ENCODE measurements around the gene CPM.
"Not testable (repeated sequence)": the region's sequence is repeated elsewhere in the genome, so short reads cannot be mapped to it uniquely, and the experiment has no call there.

Gene CPM

GRCh38 chr12:68873316-68873715 lies 59.7 kb downstream of the CPM start:
- DNase-seq, result no peak

- no peak for DNase-seq
These were observed 61.0 kb downstream of the CPM start for GRCh38 chr12:68871921-68872320.

GRCh38 chr12:68871396-68871795 lies 61.6 kb downstream of the CPM start:
- DNase-seq, result no peak

GRCh38 chr12:68870443-68870842 lies 62.5 kb downstream of the CPM start:
- DNase-seq, result no peak

GRCh38 chr12:68870011-68870410 lies 63.0 kb downstream of the CPM start:
- no peak for DNase-seq

- DNase-seq, result no peak
These were observed 64.8 kb downstream of the CPM start for GRCh38 chr12:68868043-68868790.

- DNase-seq, result no peak
These were observed 65.4 kb downstream of the CPM start for GRCh38 chr12:68867606-68868005.

GRCh38 chr12:68866950-68867349 lies 66.0 kb downstream of the CPM start:
- no peak for DNase-seq

- no peak for DNase-seq
These were observed 67.4 kb downstream of the CPM start for GRCh38 chr12:68865399-68866164.

- no peak for DNase-seq
These were observed 68.4 kb downstream of the CPM start for GRCh38 chr12:68864604-68865003.

GRCh38 chr12:68863886-68864454 lies 69.0 kb downstream of the CPM start:
- not testable (repeated sequence) for DNase-seq

GRCh38 chr12:68863109-68863770 lies 69.7 kb downstream of the CPM start:
- DNase-seq, result no peak

GRCh38 chr12:68861890-68862289 lies 71.1 kb downstream of the CPM start:
- DNase-seq, result no peak

- DNase-seq, result no peak
These were observed 76.5 kb downstream of the CPM start for GRCh38 chr12:68856510-68856909.

- no peak for DNase-seq
These were observed 77.2 kb downstream of the CPM start for GRCh38 chr12:68855771-68856170.

GRCh38 chr12:68855111-68855510 lies 77.9 kb downstream of the CPM start:
- no peak for DNase-seq

GRCh38 chr12:68854554-68854953 lies 78.4 kb downstream of the CPM start:
- no peak for DNase-seq

GRCh38 chr12:68854078-68854468 lies 78.9 kb downstream of the CPM start:
- no peak for DNase-seq

- DNase-seq, result no peak
These were observed 79.4 kb downstream of the CPM start for GRCh38 chr12:68853396-68854077.

- DNase-seq, result no peak
These were observed 81.2 kb downstream of the CPM start for GRCh38 chr12:68851592-68852306.

- no peak for DNase-seq
These were observed 82.6 kb downstream of the CPM start for GRCh38 chr12:68850390-68850789.

- no peak for DNase-seq
These were observed 86.2 kb downstream of the CPM start for GRCh38 chr12:68846811-68847210.

Data from activated CD4-positive, alpha-beta T cell treated with anti-CD3 and anti-CD28 coated beads, Interleukin-2, amount 50 U/mL, for 4 hours (primary cell).